Measurements from ENCODE around the gene TYMP. TPM values are rescaled to one million over a fixed set of nuclear protein-coding genes. Genes with fewer than 3 reads are reported as not detected.

The TYMP gene
- total and polyA plus RNA-seq, 5 donors = 14.6 to 35.5 (median 19.0) TPM

GRCh38 chr22:50573491-50574382 lies 43.9 kb upstream of the TYMP start:
- intact Hi-C loops (cut with DNase I) = no loop called here
- H3K27me3 ChIP-seq (ENCODE audit: control insufficient read depth, insufficient read depth) = no peaks in the 10 kb centered on the region
- ATAC-seq = no peak
- no peaks in the 10 kb centered on the region for H3K9me3 ChIP-seq (ENCODE audit: control insufficient read depth, low read length)
- no peak overlapping the region for H3K4me3 ChIP-seq (ENCODE audit: low read length)
- peak in 1 of 3 donors; percentile 31 for DNase-seq
- no peaks in the 10 kb centered on the region for H3K4me1 ChIP-seq (ENCODE audit: control insufficient read depth, insufficient read depth, low read length)
- WGBS = 88% methylated on average over 26 of the region's 26 CpGs
- H3K27ac ChIP-seq (ENCODE audit: low read length) = no peak overlapping the region

GRCh38 chr22:50572965-50573364 lies 43.2 kb upstream of the TYMP start:
- peak in 2 of 3 donors; percentile 30 to 48 for DNase-seq
- no peak for ATAC-seq

GRCh38 chr22:50571264-50572175 lies 41.7 kb upstream of the TYMP start:
- Histone ChIP-seq H3K9me3 (ENCODE audit: control insufficient read depth, low read length) (no peaks in the 10 kb centered on the region), H3K27ac (ENCODE audit: low read length) (no peak overlapping the region), H3K27me3 (ENCODE audit: control insufficient read depth, insufficient read depth) (no peaks in the 10 kb centered on the region), H3K4me1 (ENCODE audit: control insufficient read depth, insufficient read depth, low read length) (no peaks in the 10 kb centered on the region), H3K4me3 (ENCODE audit: low read length) (no peak overlapping the region)
- intact Hi-C loops (cut with DNase I) = no loop called here
- WGBS = 82% methylated on average over 26 of the region's 26 CpGs
- peak in 2 of 3 donors; percentile 50 to 55 for DNase-seq
- ATAC-seq = no peak

More at GRCh38 chr22:50572965-50573364, 43.2 kb upstream of the TYMP start:
- intact Hi-C loops (cut with DNase I) = no loop called here
- H3K4me1 ChIP-seq (ENCODE audit: control insufficient read depth, insufficient read depth, low read length) = no peaks in the 10 kb centered on the region
- H3K4me3 ChIP-seq (ENCODE audit: low read length) = no peak overlapping the region
- no peaks in the 10 kb centered on the region for H3K27me3 ChIP-seq (ENCODE audit: control insufficient read depth, insufficient read depth)
- H3K9me3 ChIP-seq (ENCODE audit: control insufficient read depth, low read length) = no peaks in the 10 kb centered on the region
- WGBS = 92% methylated on average over 11 of the region's 11 CpGs
- H3K27ac ChIP-seq (ENCODE audit: low read length) = no peak overlapping the region

- 94% methylated on average over 12 of the region's 12 CpGs for WGBS
- ATAC-seq (no peak), DNase-seq (peak in 2 of 3 donors; percentile 31 to 40)
- no peaks in the 10 kb centered on the region for H3K27me3 ChIP-seq (ENCODE audit: control insufficient read depth, insufficient read depth)
- no peak overlapping the region for H3K27ac ChIP-seq (ENCODE audit: low read length)
- intact Hi-C loops (cut with DNase I) = no loop called here
- H3K9me3 ChIP-seq (ENCODE audit: control insufficient read depth, low read length) = no peaks in the 10 kb centered on the region
- no peaks in the 10 kb centered on the region for H3K4me1 ChIP-seq (ENCODE audit: control insufficient read depth, insufficient read depth, low read length)
- no peak overlapping the region for H3K4me3 ChIP-seq (ENCODE audit: low read length)
Observed at GRCh38 chr22:50570861-50571260, 41.0 kb upstream of the TYMP start.

- DNase-seq (peak in 2 of 3 donors; percentile 31 to 39), ATAC-seq (peak in 1 of 2 donors; percentile 4)
- no peaks in the 10 kb centered on the region for H3K27me3 ChIP-seq (ENCODE audit: control insufficient read depth, insufficient read depth)
- no peaks in the 10 kb centered on the region for H3K9me3 ChIP-seq (ENCODE audit: control insufficient read depth, low read length)
- no peak overlapping the region for H3K27ac ChIP-seq (ENCODE audit: low read length)
- H3K4me1 ChIP-seq (ENCODE audit: control insufficient read depth, insufficient read depth, low read length) = no peaks in the 10 kb centered on the region
- 91% methylated on average over 13 of the region's 13 CpGs for WGBS
- no peak overlapping the region for H3K4me3 ChIP-seq (ENCODE audit: low read length)
- intact Hi-C loops (cut with DNase I) = no loop called here
Observed at GRCh38 chr22:50569896-50570535, 40.2 kb upstream of the TYMP start.

- intact Hi-C loops (cut with DNase I) = no loop called here
- no peaks in the 10 kb centered on the region for H3K27me3 ChIP-seq (ENCODE audit: control insufficient read depth, insufficient read depth)
- ATAC-seq = no peak
- no peaks in the 10 kb centered on the region for H3K4me1 ChIP-seq (ENCODE audit: control insufficient read depth, insufficient read depth, low read length)
- no peak overlapping the region for H3K4me3 ChIP-seq (ENCODE audit: low read length)
- H3K27ac ChIP-seq (ENCODE audit: low read length) = no peak overlapping the region
- DNase-seq = peak in 2 of 3 donors; percentile 25 to 55
- no peaks in the 10 kb centered on the region for H3K9me3 ChIP-seq (ENCODE audit: control insufficient read depth, low read length)
- 82% methylated on average over 8 of the region's 8 CpGs for whole genome bisulfite sequencing
Observed at GRCh38 chr22:50569041-50569459, 39.2 kb upstream of the TYMP start.

- H3K27me3 ChIP-seq (ENCODE audit: control insufficient read depth, insufficient read depth) = no peaks in the 10 kb centered on the region
- ATAC-seq (no peak), DNase-seq (peak in 2 of 3 donors; percentile 14 to 49)
- intact Hi-C loops (cut with DNase I) = no loop called here
- no peak overlapping the region for H3K4me3 ChIP-seq (ENCODE audit: low read length)
- WGBS = 77% methylated on average over 7 of the region's 7 CpGs
- H3K4me1 ChIP-seq (ENCODE audit: control insufficient read depth, insufficient read depth, low read length) = peaks cover under 1% of the 10 kb centered on the region
- H3K27ac ChIP-seq (ENCODE audit: low read length) = no peak overlapping the region
- H3K9me3 ChIP-seq (ENCODE audit: control insufficient read depth, low read length) = no peaks in the 10 kb centered on the region
Observed at GRCh38 chr22:50568626-50569025, 38.8 kb upstream of the TYMP start.

GRCh38 chr22:50567721-50568252 lies 38.0 kb upstream of the TYMP start:
- Histone ChIP-seq H3K27me3 (ENCODE audit: control insufficient read depth, insufficient read depth) (no peaks in the 10 kb centered on the region), H3K27ac (ENCODE audit: low read length) (no peak overlapping the region), H3K4me1 (ENCODE audit: control insufficient read depth, insufficient read depth, low read length) (peaks cover 3% of the 10 kb centered on the region), H3K9me3 (ENCODE audit: control insufficient read depth, low read length) (no peaks in the 10 kb centered on the region), H3K4me3 (ENCODE audit: low read length) (no peak overlapping the region)
- intact Hi-C loops (cut with DNase I) = no loop called here
- DNase-seq = no peak
- no peak for ATAC-seq
- 92% methylated on average over 7 of the region's 7 CpGs for WGBS

- WGBS = 90% methylated on average over 11 of the region's 11 CpGs
- intact Hi-C loops (cut with DNase I) = no loop called here
Observed at GRCh38 chr22:50564289-50564688, 34.5 kb upstream of the TYMP start.

GRCh38 chr22:50563413-50564160 lies 33.8 kb upstream of the TYMP start:
- peaks cover 3% of the 10 kb centered on the region for H3K4me1 ChIP-seq (ENCODE audit: control insufficient read depth, insufficient read depth, low read length)
- no peaks in the 10 kb centered on the region for H3K27me3 ChIP-seq (ENCODE audit: control insufficient read depth, insufficient read depth)
- peak overlapping the region; percentile 74 for H3K4me3 ChIP-seq (ENCODE audit: low read length)
- peak in 1 of 3 donors; percentile 67 for DNase-seq
- ATAC-seq = peak in 1 of 2 donors; percentile 25
- peak overlapping the region; percentile 91 for H3K27ac ChIP-seq (ENCODE audit: low read length)
- WGBS = 26% methylated on average over 17 of the region's 17 CpGs
- no peaks in the 10 kb centered on the region for H3K9me3 ChIP-seq (ENCODE audit: control insufficient read depth, low read length)
- intact Hi-C loops (cut with DNase I) = no loop called here

More at GRCh38 chr22:50564289-50564688, 34.5 kb upstream of the TYMP start:
- H3K4me3 ChIP-seq (ENCODE audit: low read length) = no peak overlapping the region
- peak overlapping the region; percentile 42 for H3K27ac ChIP-seq (ENCODE audit: low read length)
- no peaks in the 10 kb centered on the region for H3K27me3 ChIP-seq (ENCODE audit: control insufficient read depth, insufficient read depth)
- H3K9me3 ChIP-seq (ENCODE audit: control insufficient read depth, low read length) = no peaks in the 10 kb centered on the region
- ATAC-seq (no peak), DNase-seq (peak in 1 of 3 donors; percentile 18)
- peaks cover 3% of the 10 kb centered on the region for H3K4me1 ChIP-seq (ENCODE audit: control insufficient read depth, insufficient read depth, low read length)
